Bronchial epithelial cell (primary cell): ENCODE results near the gene APP. TPM values are rescaled to one million over a fixed set of nuclear protein-coding genes. Genes with fewer than 3 reads are reported as not detected.

ENCODE experiments used
- DNase-seq: peaks from one replicate; pipeline ENCODE4 v3.0.0-alpha.2; 2010; ENCODE audit warnings: low read depth
- FAIRE-seq: peaks from 2 replicates; lab custom pipeline; 2011; peaks lifted over from hg19 to GRCh38; lab: Jason Lieb, UNC
- H3K27me3 ChIP-seq: 2 replicates; pipeline ENCODE4 v1.5.1; 2011; ENCODE audit warnings: low read length; ENCODE audit not compliant: control insufficient read depth, insufficient read depth
- H3K36me3 ChIP-seq: 2 replicates; pipeline ENCODE4 v1.5.1; 2011; ENCODE audit warnings: low read length; ENCODE audit not compliant: control insufficient read depth, insufficient read depth
- H3K4me3 ChIP-seq: 2 replicates; pipeline ENCODE4 v1.5.1; 2011; ENCODE audit warnings: mild to moderate bottlenecking, low read depth, low read length, control low read depth
- total RNA-seq: library from RNA; depleted of rRNA; stranded (reverse); fragments of >200 nt; gene quantifications from 2 replicates; pipeline ENCODE4 v1.2.1, GENCODE V29; 2014
- TF ChIP-seq, protein P1 (sequence below): IDR thresholded peaks from 2 replicates; pipeline ENCODE4 v1.5.1; 2011; ENCODE audit warnings: mild to moderate bottlenecking, moderate library complexity, low read length, control low read depth, inconsistent platforms; ENCODE audit not compliant: insufficient read depth, severe bottlenecking

APP gene
- total RNA-seq, 1 donor from 2014 or later = 745 TPM

DNA sequence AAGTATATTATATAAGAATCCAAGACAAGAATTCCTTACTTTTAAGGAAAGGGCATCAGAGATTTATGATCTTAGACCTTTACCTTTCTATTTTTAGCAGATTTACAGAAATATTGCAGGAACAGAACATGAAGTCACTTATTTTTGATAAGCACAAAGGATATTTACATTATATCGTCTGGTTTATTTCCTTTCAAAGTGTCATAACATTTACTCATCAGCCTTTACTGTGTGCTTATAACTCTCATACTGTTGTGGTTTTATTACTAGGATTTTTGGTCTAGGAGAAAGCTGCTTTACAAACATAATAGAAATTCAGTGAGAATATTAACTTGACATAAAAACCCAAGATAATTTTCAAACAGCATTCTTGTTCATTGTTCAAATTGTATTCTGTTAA is 47.6 kb downstream of the APP start:
- TF ChIP-seq, protein P1, sequence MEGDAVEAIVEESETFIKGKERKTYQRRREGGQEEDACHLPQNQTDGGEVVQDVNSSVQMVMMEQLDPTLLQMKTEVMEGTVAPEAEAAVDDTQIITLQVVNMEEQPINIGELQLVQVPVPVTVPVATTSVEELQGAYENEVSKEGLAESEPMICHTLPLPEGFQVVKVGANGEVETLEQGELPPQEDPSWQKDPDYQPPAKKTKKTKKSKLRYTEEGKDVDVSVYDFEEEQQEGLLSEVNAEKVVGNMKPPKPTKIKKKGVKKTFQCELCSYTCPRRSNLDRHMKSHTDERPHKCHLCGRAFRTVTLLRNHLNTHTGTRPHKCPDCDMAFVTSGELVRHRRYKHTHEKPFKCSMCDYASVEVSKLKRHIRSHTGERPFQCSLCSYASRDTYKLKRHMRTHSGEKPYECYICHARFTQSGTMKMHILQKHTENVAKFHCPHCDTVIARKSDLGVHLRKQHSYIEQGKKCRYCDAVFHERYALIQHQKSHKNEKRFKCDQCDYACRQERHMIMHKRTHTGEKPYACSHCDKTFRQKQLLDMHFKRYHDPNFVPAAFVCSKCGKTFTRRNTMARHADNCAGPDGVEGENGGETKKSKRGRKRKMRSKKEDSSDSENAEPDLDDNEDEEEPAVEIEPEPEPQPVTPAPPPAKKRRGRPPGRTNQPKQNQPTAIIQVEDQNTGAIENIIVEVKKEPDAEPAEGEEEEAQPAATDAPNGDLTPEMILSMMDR = no peak
- FAIRE-seq (no peak), DNase-seq (peak; percentile 36)
- Histone ChIP-seq H3K4me3 (no peak overlapping the region), H3K36me3 (no peaks in the 10 kb centered on the region), H3K27me3 (no peaks in the 10 kb centered on the region)

DNA sequence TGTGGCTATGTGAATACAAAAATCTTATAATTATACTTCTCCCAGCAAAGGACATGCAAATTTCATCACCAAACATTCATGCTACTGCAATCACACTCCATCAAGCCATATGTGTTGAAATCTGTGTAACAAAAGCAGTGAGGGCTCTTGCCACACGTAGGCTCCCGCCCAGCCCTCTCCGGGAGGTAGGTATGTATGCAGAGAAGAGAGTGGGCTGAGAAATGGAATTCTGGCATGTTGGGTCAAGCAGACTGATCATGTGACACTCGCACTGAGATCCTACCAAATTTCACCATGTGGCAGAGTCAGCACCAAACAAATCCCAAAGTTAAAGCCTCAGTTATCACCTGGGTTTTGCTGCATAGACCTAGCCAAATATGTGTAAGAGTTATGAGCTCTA is 49.7 kb downstream of the APP start:
- TF ChIP-seq, protein P1 = no peak
- no peaks in the 10 kb centered on the region for H3K36me3 ChIP-seq
- H3K27me3 ChIP-seq = no peaks in the 10 kb centered on the region
- FAIRE-seq (peak; percentile 96), DNase-seq (peak; percentile 96)
- no peak overlapping the region for H3K4me3 ChIP-seq

- Histone ChIP-seq H3K27me3 (no peaks in the 10 kb centered on the region), H3K4me3 (no peak overlapping the region), H3K36me3 (no peaks in the 10 kb centered on the region)
- no peak for DNase-seq
- TF ChIP-seq, protein P1 = no peak
- FAIRE-seq = no peak
Observed at GRCh38 chr21:26119906-26120305, 50.7 kb downstream of the APP start.

DNA sequence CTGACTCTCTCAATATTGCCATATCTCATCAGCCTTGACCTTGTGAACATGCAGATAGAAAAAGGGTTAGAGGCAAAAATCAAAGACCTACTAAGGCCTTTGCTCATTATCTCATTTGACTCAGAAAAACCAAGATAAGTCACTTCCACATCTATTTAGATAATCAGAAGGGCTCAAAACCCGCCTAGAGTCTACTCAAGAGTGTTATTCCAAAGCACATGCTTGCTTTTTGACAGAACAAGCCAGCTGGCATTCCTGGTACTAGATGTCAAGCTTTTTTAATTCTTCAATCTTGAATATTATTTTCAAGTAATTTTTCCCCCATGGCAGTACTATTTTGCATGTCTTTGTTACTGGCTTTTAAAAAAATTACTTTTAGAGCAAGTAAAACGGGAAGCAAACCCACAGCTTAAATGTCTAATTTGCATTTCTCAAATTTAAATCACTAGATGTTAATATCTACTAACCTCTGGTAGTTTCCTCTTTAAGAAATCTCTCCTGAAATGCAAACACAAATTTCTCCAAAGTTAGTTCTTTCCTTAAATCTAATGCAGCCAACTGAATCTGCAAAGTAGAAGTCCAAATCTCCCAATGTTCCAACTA is 51.5 kb downstream of the APP start:
- Histone ChIP-seq H3K36me3 (no peaks in the 10 kb centered on the region), H3K4me3 (no peak overlapping the region), H3K27me3 (no peaks in the 10 kb centered on the region)
- TF ChIP-seq, protein P1 = no peak
- FAIRE-seq (no peak), DNase-seq (no peak)

DNA sequence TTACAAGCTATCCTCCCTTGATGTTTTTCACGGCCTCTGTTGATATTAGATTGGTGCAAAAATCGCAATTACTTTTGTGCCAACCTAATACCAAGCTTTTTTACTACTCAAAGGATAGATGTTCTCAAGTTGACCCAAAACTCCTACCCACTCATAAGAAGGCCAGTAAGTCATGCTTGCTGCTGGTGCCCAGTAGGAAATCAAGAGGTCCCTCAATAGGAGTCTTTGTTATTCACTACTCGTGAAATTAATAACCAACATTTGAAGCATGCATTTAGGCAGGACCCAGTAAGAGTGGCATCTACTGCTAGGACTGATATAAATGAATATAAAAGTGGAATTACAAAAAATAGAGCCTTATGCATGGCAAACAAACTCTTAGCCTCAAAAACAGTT is 52.6 kb downstream of the APP start:
- DNase-seq = no peak
- Histone ChIP-seq H3K27me3 (no peaks in the 10 kb centered on the region), H3K4me3 (no peak overlapping the region), H3K36me3 (no peaks in the 10 kb centered on the region)
- TF ChIP-seq, protein P1 = no peak
- FAIRE-seq = no peak
